Left lobe of liver (tissue), 2 donors: ENCODE data around the gene HECTD1. TPM values are rescaled to one million over a fixed set of nuclear protein-coding genes. Genes with fewer than 3 reads are reported as not detected.
A peak's percentile ranks its signal among the peaks of the same experiment; 100 is the strongest.

Experiments
- ATAC-seq: fragments of 200-7000 bp; cut with Tn5 transposase; one replicate; pipeline ENCODE4 v1.9.1; 2020; ENCODE audit warnings: mild to moderate bottlenecking, moderate library complexity
- DNase-seq: peaks from one replicate; pipeline ENCODE4 v3.0.0-alpha.2; 2020; ENCODE audit warnings: low spot score
- total RNA-seq: library from RNA; stranded (reverse); gene quantifications from one replicate; pipeline ENCODE4 v1.2.1, GENCODE V29; 2021
- donor health status: DM: no; HTN: no; CAD: no; lungs with moderate emphysema.
- donor health status: DM: no; HTN: yes; CAD: no.

HECTD1 gene
- total RNA-seq, 1 donor from 2014 or later = 165 TPM

GRCh38 chr14:31161274-31161673 lies 46.3 kb downstream of the HECTD1 start:
- no peak for ATAC-seq
- DNase-seq = no peak

GRCh38 chr14:31159682-31160296 lies 47.8 kb downstream of the HECTD1 start:
- DNase-seq (no peak), ATAC-seq (no peak)

GRCh38 chr14:31154956-31155355 lies 52.6 kb downstream of the HECTD1 start:
- DNase-seq (no peak), ATAC-seq (no peak)

DNA sequence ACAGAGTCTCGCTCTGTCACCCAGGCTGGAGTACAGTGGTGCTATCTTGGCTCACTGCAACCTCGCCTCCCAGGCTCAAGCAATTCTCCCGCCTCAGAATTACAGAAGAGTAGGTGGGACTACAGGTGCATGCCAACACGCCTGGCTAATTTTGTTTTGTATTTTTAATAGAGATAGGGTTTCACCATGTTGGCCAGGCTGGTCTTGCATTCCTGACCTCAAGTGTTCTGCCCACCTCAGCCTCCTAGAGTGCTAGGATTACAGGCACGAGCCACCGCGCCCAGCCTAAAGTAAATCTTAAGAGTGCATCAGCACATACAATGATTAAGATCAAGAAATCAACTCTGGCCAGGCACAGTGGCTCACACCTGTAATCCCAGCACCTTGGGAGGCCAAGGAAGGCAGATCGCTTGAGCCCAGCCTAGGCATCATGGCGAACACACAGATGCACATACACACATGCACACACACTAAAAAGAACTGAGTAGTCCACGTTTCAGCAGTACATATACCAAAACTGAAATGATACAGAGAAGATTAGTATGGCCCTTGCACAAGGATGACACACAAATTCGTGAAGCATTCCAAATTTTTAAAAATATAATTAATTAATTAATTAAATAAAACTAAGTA lies 65.0 kb downstream of the HECTD1 start:
- DNase-seq (no peak), ATAC-seq (peak; percentile 13)

DNA sequence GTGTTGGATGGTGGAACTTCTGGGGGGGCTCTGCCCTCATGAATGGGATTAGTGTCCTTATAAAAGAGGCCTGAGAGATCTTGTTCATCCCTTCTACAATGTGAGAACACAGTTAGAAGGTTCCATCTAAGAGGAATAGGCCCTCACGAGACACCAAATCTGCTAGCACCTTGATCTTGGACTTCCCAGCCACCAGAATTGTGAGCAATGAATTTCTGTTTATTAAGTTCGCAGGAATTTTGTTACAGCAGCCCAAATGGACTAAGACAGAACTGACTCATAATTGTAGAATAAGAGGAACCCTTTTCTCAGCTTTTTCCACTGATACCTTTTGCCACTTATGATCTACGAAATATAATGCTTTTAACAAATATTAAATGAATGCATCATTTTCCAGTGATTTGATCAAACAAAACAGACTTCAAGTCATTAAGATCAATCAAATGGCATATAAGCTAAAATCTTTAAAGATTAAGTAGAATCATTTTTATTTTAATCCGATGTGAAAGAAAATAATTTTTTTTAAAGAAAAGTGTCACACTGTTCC lies 68.2 kb downstream of the HECTD1 start:
- DNase-seq (no peak), ATAC-seq (no peak)

- no peak for DNase-seq
- no peak for ATAC-seq
Measured at GRCh38 chr14:31138301-31138700, 69.3 kb downstream of the HECTD1 start.

GRCh38 chr14:31137214-31137889 lies 70.2 kb downstream of the HECTD1 start:
- no peak for ATAC-seq

GRCh38 chr14:31133133-31133532 lies 74.5 kb downstream of the HECTD1 start:
- ATAC-seq (no peak), DNase-seq (no peak)

More at GRCh38 chr14:31137214-31137889, 70.2 kb downstream of the HECTD1 start:
- DNase-seq = no peak

- no peak for DNase-seq
- peak; percentile 33 for ATAC-seq
Measured at GRCh38 chr14:31128601-31129526, 78.7 kb downstream of the HECTD1 start.

- no peak for DNase-seq
- peak; percentile 76 for ATAC-seq
Measured at GRCh38 chr14:31127690-31128089, 79.9 kb downstream of the HECTD1 start.

DNA sequence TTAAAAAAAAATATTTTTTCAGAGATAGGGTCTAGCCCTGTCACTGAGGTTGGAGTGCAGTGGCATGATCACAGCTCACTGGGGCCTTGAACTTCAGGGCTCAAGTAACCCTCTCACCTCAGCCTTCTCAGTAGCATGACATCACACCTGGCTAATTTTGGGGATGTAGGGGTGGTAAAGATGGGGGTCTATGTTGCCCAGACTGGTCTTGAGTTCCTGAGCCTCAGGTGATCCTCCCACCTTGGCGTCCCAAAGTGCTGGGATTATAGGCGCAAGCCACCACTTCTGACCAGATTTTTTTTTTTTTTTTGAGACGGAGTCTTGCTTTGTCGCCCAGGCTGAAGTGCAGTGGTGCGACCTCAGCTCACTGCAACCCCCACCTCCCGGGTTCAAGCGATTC lies 80.9 kb downstream of the HECTD1 start:
- no peak for ATAC-seq

DNA sequence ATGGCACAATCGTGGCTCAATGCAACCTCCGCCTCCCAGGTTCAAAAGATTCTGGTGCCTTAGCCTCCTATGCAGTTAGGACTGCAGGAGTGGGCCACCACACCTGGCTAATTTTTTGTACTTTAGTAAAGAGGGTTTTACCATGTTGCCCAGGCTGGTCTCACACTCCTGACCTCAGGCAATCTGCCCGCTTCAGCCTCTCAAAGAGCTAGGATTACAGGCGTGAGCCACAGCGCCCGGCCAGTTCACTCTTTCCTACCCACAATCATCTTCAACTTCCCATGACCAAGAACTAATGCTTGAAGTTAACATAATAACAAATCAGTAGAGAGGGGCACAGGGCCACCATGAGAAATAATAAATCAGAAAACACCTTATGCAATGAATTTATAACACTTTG lies 82.4 kb downstream of the HECTD1 start:
- no peak for ATAC-seq
- DNase-seq = no peak

More for the DNA sequence above, 80.9 kb downstream of the HECTD1 start:
- DNase-seq = no peak

DNA sequence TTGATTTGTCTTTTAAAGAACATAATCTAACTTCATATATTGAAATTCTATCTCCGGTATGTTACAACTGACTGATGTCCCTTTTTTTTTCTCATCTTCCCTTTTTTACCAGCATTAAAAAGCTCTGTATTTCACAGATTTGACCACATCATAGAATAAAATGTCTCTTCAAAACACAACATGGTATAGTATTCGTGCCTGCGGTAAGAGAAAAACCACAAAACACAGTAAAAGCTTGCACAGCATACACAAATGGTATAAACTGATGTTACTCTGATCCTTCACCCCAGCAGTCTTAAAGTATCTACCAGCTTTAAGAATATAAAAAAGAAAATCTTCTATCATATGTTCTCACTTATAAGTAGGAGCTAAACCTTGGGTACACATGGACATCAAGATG lies 83.4 kb downstream of the HECTD1 start:
- ATAC-seq (no peak), DNase-seq (no peak)

DNA sequence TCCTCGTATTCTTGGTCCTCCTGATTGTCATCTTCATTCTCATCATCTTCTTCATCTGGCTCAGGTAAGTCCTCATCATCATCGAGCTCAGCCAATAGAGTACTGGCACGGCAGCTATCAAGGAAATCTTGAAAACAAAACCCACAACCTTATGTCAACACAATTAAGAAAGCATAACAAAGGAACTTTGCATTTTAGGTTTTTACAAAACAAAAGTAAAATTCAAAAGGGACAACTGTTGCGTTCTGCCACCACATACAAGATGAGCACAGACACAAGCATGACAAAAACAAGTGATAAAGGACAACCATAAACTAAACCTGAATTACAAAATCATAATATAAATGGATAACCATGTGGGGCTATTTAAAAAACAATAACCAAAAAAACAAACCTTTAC lies 84.7 kb downstream of the HECTD1 start:
- no peak for DNase-seq
- no peak for ATAC-seq

- no peak for DNase-seq
- ATAC-seq = peak; percentile 58
Measured at GRCh38 chr14:31122098-31122611, 85.4 kb downstream of the HECTD1 start.

DNA sequence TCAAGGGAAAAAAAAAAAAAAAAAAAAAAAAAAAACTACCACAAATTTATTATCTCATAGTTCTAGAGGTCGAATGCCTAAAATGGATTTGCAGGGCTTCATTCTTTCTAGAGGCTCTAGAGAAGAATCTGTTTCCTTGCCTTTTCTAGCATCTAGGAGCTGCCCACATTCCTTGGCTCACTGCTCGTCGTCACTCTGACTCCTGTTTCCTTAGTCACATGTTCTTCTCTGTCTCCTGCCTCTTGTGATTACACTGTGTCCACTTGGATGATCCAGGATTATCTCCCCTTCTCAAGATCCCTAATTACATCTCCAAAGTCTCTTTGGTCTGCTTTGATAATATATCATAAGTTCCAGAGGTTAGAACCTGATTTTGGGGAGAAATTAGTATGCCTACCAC lies 88.7 kb downstream of the HECTD1 start:
- DNase-seq = no peak
- ATAC-seq = peak; percentile 40

- no peak for DNase-seq
- no peak for ATAC-seq
Measured at GRCh38 chr14:31113794-31114193, 93.8 kb downstream of the HECTD1 start.

- DNase-seq (no peak), ATAC-seq (no peak)
Measured at GRCh38 chr14:31110872-31111271, 96.7 kb downstream of the HECTD1 start.

DNA sequence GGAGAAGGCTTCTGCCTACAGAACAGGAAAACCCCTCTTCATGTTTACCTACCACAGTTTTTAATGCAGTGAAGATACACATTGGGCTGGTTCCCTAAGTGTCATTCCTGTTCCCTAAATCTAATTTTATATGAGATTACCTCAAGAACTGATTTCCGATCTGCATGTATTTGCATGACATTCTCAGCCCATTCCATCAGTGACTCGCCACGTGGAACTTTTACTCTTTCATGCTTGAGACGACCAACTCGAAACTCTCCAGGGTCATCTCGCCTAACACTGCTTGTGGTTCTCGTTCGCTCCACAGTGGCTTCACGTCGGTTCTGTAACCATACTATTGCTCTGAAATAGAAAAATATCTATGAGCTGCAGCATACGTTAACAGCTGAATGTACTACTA lies 98.3 kb downstream of the HECTD1 start:
- ATAC-seq (no peak), DNase-seq (no peak)

GRCh38 chr14:31106768-31107167 lies 100.8 kb downstream of the HECTD1 start:
- ATAC-seq (no peak), DNase-seq (no peak)

DNA sequence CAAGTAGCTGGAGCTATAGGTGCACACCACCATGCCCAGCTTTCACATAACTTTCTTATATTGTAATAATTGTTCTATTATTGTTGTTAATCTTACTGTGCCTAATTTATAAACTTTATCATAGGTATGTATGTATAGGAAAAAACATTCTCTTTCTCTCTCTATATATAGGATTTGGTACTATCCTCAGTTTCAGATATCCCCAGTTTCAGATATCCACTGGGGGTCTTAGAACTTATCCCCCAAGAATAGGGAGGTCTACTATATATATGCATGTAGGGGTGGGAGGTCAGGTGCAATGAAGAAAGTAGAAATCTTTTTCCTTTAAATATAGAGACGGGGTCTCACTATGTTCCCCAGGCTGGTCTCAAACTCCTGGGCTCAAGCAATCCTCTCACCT lies 110.5 kb downstream of the HECTD1 start:
- ATAC-seq (no peak), DNase-seq (no peak)
